OCI-LY1 (cell line): ENCODE measurements around the gene PPAT.

Source experiments
- H2AFZ ChIP-seq: fragments of 200-600 bp; sonication (generic), shearing (Covaris generic); 2 replicates; pipeline ENCODE4 v1.6.0; 2014; ENCODE audit warnings: antibody characterized with exemption, mild to moderate bottlenecking, low read length
- H3F3A ChIP-seq: fragments of 200-600 bp; sonication (generic), shearing (Covaris generic); 2 replicates; pipeline ENCODE4 v1.6.0; 2014; ENCODE audit warnings: mild to moderate bottlenecking, antibody characterized with exemption, low read length, moderate library complexity; ENCODE audit not compliant: insufficient read depth
- H3K27ac ChIP-seq: fragments of 200-600 bp; sonication (generic); 2 replicates; pipeline ENCODE4 v1.5.1; 2014; ENCODE audit warnings: low read length, mixed run types, mild to moderate bottlenecking, low read depth; ENCODE audit not compliant: poor library complexity, severe bottlenecking
- H3K27me3 ChIP-seq: fragments of 200-600 bp; sonication (generic); 2 replicates; pipeline ENCODE4 v1.6.0; 2014; ENCODE audit warnings: antibody characterized with exemption, mild to moderate bottlenecking, low read length, moderate library complexity; ENCODE audit not compliant: insufficient read depth
- H3K36me3 ChIP-seq: fragments of 200-600 bp; sonication (generic); 2 replicates; pipeline ENCODE4 v1.6.1; 2014; ENCODE audit warnings: mild to moderate bottlenecking, antibody characterized with exemption, low read length, moderate library complexity, mixed read lengths; ENCODE audit not compliant: insufficient read depth
- H3K4me1 ChIP-seq: fragments of 200-600 bp; sonication (generic); 2 replicates; pipeline ENCODE4 v1.5.1; 2014; ENCODE audit warnings: mild to moderate bottlenecking, low read length, moderate library complexity; ENCODE audit not compliant: insufficient read depth, severe bottlenecking
- H3K4me2 ChIP-seq: fragments of 200-600 bp; sonication (generic), shearing (Covaris generic); 2 replicates; pipeline ENCODE4 v1.6.1; 2014; ENCODE audit warnings: low read length
- H3K4me3 ChIP-seq: fragments of 200-600 bp; sonication (generic); 2 replicates; pipeline ENCODE4 v1.5.1; 2014; ENCODE audit warnings: low read length, low read depth, mild to moderate bottlenecking, mixed read lengths; ENCODE audit not compliant: poor library complexity, severe bottlenecking
- H3K79me2 ChIP-seq: fragments of 200-600 bp; shearing (Covaris generic); 2 replicates; pipeline ENCODE4 v1.6.1; 2016; ENCODE audit warnings: mixed run types, low read length, mixed read lengths; ENCODE audit not compliant: insufficient read depth
- H3K9ac ChIP-seq: fragments of 200-600 bp; sonication (generic), shearing (Covaris generic); 2 replicates; pipeline ENCODE4 v1.6.1; 2014; ENCODE audit warnings: mild to moderate bottlenecking, low read length, mixed read lengths
- H3K9me2 ChIP-seq: fragments of 200-600 bp; sonication (generic), shearing (Covaris generic); 2 replicates; pipeline ENCODE4 v1.6.1; 2014; ENCODE audit warnings: low read depth, mild to moderate bottlenecking, low read length, mixed read lengths
- H3K9me3 ChIP-seq: fragments of 200-600 bp; shearing (Covaris generic); 2 replicates; pipeline ENCODE4 v1.6.1; 2014; ENCODE audit warnings: low read length, mixed read lengths
- H4K20me1 ChIP-seq: fragments of 200-600 bp; sonication (generic), shearing (Covaris generic); 2 replicates; pipeline ENCODE4 v1.6.0; 2016; ENCODE audit warnings: mild to moderate bottlenecking, low read length; ENCODE audit not compliant: insufficient read depth
- EZH2 ChIP-seq: fragments of 200-600 bp; sonication (generic), shearing (Covaris generic); IDR thresholded peaks from 2 replicates; pipeline ENCODE4 v1.8.0; 2017; ENCODE audit warnings: borderline replicate concordance, mixed run types, mild to moderate bottlenecking, antibody characterized with exemption, low read length, moderate library complexity, mixed read lengths
- TF ChIP-seq, protein P1 (sequence below): fragments of 200-600 bp; sonication (generic), shearing (Covaris generic); IDR thresholded peaks from 2 replicates; pipeline ENCODE4 v1.5.1; 2017; ENCODE audit warnings: mild to moderate bottlenecking, antibody characterized with exemption, low read length, moderate library complexity, mixed read lengths

The PPAT gene

DNA sequence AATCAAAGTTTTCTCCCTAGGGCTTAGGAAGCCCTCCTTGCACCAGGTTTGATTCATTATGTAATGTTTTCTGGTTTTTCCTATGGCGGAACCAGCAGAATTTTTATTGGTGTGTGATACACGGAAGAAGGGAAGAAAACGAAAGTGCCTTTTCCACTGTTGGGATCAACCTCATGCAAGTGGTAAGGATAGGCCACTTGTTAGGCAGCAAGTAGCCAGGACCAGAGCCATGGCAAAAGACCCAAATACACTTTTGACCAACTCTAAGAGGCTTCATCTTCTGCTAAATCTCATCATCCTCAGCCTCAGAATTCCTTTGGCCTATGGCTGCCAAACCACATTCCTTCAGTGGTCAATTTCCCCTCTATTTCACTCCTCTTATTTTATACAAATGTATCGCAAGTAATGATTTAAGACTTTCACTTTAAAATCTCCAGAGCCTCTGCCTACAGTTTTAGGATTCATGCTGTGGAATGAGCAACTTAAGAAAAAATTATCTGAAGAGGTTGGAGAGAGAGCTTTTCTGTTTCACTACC lies 21.2 kb downstream of the PPAT start:
- TF ChIP-seq, protein P1, sequence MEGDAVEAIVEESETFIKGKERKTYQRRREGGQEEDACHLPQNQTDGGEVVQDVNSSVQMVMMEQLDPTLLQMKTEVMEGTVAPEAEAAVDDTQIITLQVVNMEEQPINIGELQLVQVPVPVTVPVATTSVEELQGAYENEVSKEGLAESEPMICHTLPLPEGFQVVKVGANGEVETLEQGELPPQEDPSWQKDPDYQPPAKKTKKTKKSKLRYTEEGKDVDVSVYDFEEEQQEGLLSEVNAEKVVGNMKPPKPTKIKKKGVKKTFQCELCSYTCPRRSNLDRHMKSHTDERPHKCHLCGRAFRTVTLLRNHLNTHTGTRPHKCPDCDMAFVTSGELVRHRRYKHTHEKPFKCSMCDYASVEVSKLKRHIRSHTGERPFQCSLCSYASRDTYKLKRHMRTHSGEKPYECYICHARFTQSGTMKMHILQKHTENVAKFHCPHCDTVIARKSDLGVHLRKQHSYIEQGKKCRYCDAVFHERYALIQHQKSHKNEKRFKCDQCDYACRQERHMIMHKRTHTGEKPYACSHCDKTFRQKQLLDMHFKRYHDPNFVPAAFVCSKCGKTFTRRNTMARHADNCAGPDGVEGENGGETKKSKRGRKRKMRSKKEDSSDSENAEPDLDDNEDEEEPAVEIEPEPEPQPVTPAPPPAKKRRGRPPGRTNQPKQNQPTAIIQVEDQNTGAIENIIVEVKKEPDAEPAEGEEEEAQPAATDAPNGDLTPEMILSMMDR = no peak
- no peak for TF ChIP-seq EZH2
- peaks cover 97% of the 10 kb centered on the region for H3K79me2 ChIP-seq
- H3K36me3 ChIP-seq = no peaks in the 10 kb centered on the region
- no peak overlapping the region for H3K9ac ChIP-seq
- no peaks in the 10 kb centered on the region for H3K4me1 ChIP-seq
- H3K4me3 ChIP-seq = no peak overlapping the region
- peaks cover 6% of the 10 kb centered on the region; the same call in 1 of the 2 replicates for H4K20me1 ChIP-seq
- H3K27me3 ChIP-seq = no peaks in the 10 kb centered on the region
- no peaks in the 10 kb centered on the region for H3F3A ChIP-seq
- no peaks in the 10 kb centered on the region for H3K9me3 ChIP-seq
- no peak overlapping the region for H3K27ac ChIP-seq
- no peak overlapping the region for H3K4me2 ChIP-seq
- H3K9me2 ChIP-seq = no peaks in the 10 kb centered on the region
- no peak overlapping the region for H2AFZ ChIP-seq

DNA sequence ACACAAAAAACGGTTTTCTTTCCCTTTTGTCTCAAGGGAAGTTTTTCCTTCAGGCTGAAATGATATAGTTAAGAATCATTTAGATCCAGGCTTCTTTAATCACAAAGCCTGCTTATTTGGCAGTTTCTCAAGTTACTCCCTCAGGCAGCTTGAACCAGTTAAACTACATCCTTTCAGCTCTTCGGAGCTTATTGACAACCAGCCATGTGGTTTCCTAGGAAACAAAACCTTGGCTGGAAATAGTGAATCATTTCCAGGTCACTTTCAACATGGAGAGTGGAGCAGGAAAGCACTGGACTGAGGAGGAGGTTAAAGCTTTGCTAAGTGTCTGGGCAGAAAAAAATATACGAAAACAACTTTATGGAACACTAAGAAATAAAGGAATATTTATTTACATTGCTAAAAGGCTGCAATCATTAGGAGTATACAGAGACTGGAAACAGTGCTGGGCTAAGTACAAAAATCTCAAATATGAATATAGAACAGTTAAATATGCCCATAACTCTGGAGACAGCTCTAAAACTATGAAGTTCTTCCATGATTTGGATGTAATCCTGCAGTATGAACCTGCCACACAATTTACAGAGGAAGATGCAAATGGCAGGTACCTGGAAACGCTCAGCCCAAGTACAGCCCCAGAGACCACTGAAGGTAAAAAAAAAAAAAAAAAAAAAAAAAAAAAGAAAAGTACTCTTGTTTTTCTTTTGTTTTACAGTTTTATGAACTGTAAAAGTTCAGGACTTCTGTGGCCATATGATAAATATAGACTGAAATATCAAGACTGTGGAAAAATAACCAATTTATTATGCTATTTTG lies 25.0 kb downstream of the PPAT start:
- no peak overlapping the region for H3K9ac ChIP-seq
- peaks cover 3% of the 10 kb centered on the region; the same call in 1 of the 2 replicates for H4K20me1 ChIP-seq
- H3K9me3 ChIP-seq = no peaks in the 10 kb centered on the region
- no peak overlapping the region for H3K4me2 ChIP-seq
- no peak overlapping the region for H2AFZ ChIP-seq
- no peaks in the 10 kb centered on the region for H3F3A ChIP-seq
- H3K36me3 ChIP-seq = peaks cover 25% of the 10 kb centered on the region
- H3K4me1 ChIP-seq = no peaks in the 10 kb centered on the region
- H3K27me3 ChIP-seq = no peaks in the 10 kb centered on the region
- peaks cover 67% of the 10 kb centered on the region for H3K79me2 ChIP-seq
- H3K9me2 ChIP-seq = no peaks in the 10 kb centered on the region
- TF ChIP-seq EZH2 = no peak
- TF ChIP-seq, protein P1 = no peak
- H3K27ac ChIP-seq = no peak overlapping the region
- no peak overlapping the region for H3K4me3 ChIP-seq

DNA sequence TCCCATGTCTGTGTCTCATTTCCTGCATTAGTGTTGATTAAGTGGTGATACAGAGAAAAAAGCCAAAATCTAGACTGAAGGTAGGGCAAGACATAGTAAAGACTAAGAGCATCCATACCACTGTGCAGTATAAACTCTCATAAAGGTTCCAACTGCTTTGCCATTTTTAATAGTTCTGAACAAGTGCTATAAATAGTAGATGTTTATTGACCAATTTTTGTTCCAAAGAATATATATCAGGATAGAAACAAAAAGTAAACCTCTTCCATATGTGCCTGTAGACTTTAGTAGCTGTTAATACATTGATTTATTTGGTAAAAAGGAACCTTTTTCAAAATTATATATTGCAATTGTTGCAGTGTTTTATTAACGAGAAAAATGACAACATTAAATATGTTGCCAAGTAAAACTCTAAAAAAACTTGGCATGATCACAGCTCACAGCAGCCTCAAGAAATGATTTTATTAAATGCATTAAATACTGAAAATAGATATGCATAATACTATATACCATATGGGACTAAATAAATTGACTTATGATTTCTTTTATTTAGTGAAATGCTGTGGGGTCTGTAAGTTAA lies 25.8 kb downstream of the PPAT start:
- H3K4me1 ChIP-seq = no peaks in the 10 kb centered on the region
- no peaks in the 10 kb centered on the region for H3K9me2 ChIP-seq
- H3F3A ChIP-seq = no peaks in the 10 kb centered on the region
- no peak overlapping the region for H3K9ac ChIP-seq
- peaks cover 34% of the 10 kb centered on the region for H3K36me3 ChIP-seq
- H3K9me3 ChIP-seq = no peaks in the 10 kb centered on the region
- H3K4me3 ChIP-seq = no peak overlapping the region
- no peak overlapping the region for H3K4me2 ChIP-seq
- H3K79me2 ChIP-seq = peaks cover 59% of the 10 kb centered on the region
- H3K27me3 ChIP-seq = no peaks in the 10 kb centered on the region
- H4K20me1 ChIP-seq = no peaks in the 10 kb centered on the region
- H3K27ac ChIP-seq = no peak overlapping the region
- TF ChIP-seq, protein P1 = no peak
- TF ChIP-seq EZH2 = no peak
- H2AFZ ChIP-seq = no peak overlapping the region
